Measurements from ENCODE around the gene FAM200B. TPM values are rescaled to one million over a fixed set of nuclear protein-coding genes. Genes with fewer than 3 reads are reported as not detected.

Gene FAM200B
- total RNA-seq, 1 donor from 2014 or later, result 58.3 TPM

DNA sequence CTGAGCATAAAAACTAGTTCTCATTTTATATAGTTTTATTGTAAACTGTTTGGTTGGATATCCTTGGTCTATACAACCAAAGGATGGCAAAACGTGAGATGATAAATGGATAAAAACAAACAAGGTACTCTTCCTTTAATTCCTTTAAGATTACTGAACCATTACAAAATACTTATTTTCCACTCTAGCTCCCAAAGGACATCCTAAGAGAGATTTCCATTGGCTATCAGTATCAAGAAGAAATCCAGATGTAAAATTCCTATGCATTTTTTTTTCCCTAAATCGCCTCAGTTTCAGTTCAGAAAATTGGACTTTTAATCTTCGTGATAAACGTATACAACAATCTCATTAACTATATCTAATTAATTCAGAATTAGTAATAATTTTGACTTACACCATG lies 28.8 kb upstream of the FAM200B start:
- Mint-ChIP-seq H3K27ac (no peak overlapping the region), H3K9me3 (peaks cover 4% of the 10 kb centered on the region), H3K4me3 (peak overlapping the region; percentile 97), H3K4me1 (peaks cover 39% of the 10 kb centered on the region), H3K36me3 (peaks cover 11% of the 10 kb centered on the region), H3K27me3 (ENCODE audit: insufficient read depth, low read depth) (peaks cover 2% of the 10 kb centered on the region)
- no peak for TF ChIP-seq EZH2 (IDR thresholded peaks at IDR 0.05)
- TF ChIP-seq EZH2phosphoT487 (IDR thresholded peaks at IDR 0.05), result no peak
- peaks cover 23% of the 10 kb centered on the region for H3K4me1 ChIP-seq
- peaks cover 18% of the 10 kb centered on the region for H4K20me1 ChIP-seq (ENCODE audit: low read depth)
- peaks cover 28% of the 10 kb centered on the region for H3F3A ChIP-seq (ENCODE audit: low read depth)
- H2AFZ ChIP-seq (replicated peaks), result no peak overlapping the region
- H3K9me3 ChIP-seq (ENCODE audit: low read depth), result no peaks in the 10 kb centered on the region
- no peaks in the 10 kb centered on the region for H3K36me3 ChIP-seq
- H3K4me3 ChIP-seq, result peak overlapping the region; percentile 93
- no peak overlapping the region for H3K27ac ChIP-seq
- H3K27me3 ChIP-seq, result no peaks in the 10 kb centered on the region
- DNase-seq (ENCODE audit: low spot score), result no peak
- H3K4me2 ChIP-seq, result peak overlapping the region; percentile 79
- peaks cover 69% of the 10 kb centered on the region for H3K79me2 ChIP-seq (ENCODE audit: low read depth)
- H3K9ac ChIP-seq, result no peak overlapping the region

DNA sequence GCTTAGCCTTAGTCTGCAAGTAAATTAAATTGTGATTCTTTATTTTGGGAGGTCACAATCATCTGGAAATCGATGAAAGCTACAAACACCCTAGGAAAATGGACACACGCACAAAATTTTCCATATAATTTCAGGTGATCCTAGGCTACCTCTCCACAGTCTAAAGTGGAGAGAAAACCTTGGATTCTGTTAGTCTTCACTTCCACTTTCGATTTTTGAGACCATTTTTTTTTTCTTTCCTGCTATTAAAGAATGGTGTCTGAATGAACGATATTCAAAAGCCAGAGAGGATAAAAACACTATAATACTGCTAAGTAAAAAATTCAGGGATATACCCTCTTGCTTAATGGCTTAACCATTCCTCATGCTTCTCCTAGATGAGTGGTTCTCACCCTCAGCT lies 28.2 kb upstream of the FAM200B start:
- Mint-ChIP-seq H3K4me3 (peak overlapping the region; percentile 97), H3K4me1 (peaks cover 41% of the 10 kb centered on the region), H3K9me3 (peaks cover 4% of the 10 kb centered on the region), H3K27me3 (ENCODE audit: insufficient read depth, low read depth) (peaks cover 2% of the 10 kb centered on the region), H3K36me3 (peaks cover 9% of the 10 kb centered on the region), H3K27ac (peak overlapping the region; percentile 98)
- no peak for DNase-seq (ENCODE audit: low spot score)
- no peak for TF ChIP-seq CTCF (IDR thresholded peaks at IDR 0.05)
- TF ChIP-seq EZH2 (IDR thresholded peaks at IDR 0.05), result no peak
- no peak for TF ChIP-seq EZH2phosphoT487 (IDR thresholded peaks at IDR 0.05)
- Histone ChIP-seq H3K4me3 (peak overlapping the region; percentile 93), H3K27me3 (no peaks in the 10 kb centered on the region), H3K9me3 (ENCODE audit: low read depth) (no peaks in the 10 kb centered on the region), H3F3A (ENCODE audit: low read depth) (peaks cover 33% of the 10 kb centered on the region), H3K36me3 (no peaks in the 10 kb centered on the region), H3K4me1 (peaks cover 23% of the 10 kb centered on the region), H2AFZ (replicated peaks) (no peak overlapping the region), H3K9ac (peak overlapping the region; percentile 73), H3K4me2 (peak overlapping the region; percentile 79), H3K79me2 (ENCODE audit: low read depth) (peaks cover 63% of the 10 kb centered on the region), H4K20me1 (ENCODE audit: low read depth) (peaks cover 18% of the 10 kb centered on the region), H3K27ac (no peak overlapping the region)

GRCh38 chr4:15653864-15654592 lies 27.6 kb upstream of the FAM200B start:
- Mint-ChIP-seq H3K27ac (peak overlapping the region; percentile 98), H3K36me3 (peaks cover 7% of the 10 kb centered on the region), H3K4me3 (peak overlapping the region; percentile 97), H3K4me1 (peaks cover 42% of the 10 kb centered on the region), H3K9me3 (peaks cover 2% of the 10 kb centered on the region), H3K27me3 (ENCODE audit: insufficient read depth, low read depth) (peaks cover 2% of the 10 kb centered on the region)
- peak overlapping the region; percentile 91 for H3K27ac ChIP-seq
- peak; percentile 16 for DNase-seq (ENCODE audit: low spot score)
- H2AFZ ChIP-seq (replicated peaks), result peak overlapping the region; percentile 31
- H4K20me1 ChIP-seq (ENCODE audit: low read depth), result peaks cover 18% of the 10 kb centered on the region
- peak overlapping the region; percentile 73 for H3K9ac ChIP-seq
- H3K4me2 ChIP-seq, result peak overlapping the region; percentile 79
- peak overlapping the region; percentile 93 for H3K4me3 ChIP-seq
- TF ChIP-seq CTCF (IDR thresholded peaks at IDR 0.05) (no peak), EZH2phosphoT487 (IDR thresholded peaks at IDR 0.05) (no peak), EZH2 (IDR thresholded peaks at IDR 0.05) (no peak)
- peaks cover 23% of the 10 kb centered on the region for H3K4me1 ChIP-seq
- H3F3A ChIP-seq (ENCODE audit: low read depth), result peaks cover 34% of the 10 kb centered on the region
- peaks cover 57% of the 10 kb centered on the region for H3K79me2 ChIP-seq (ENCODE audit: low read depth)
- H3K9me3 ChIP-seq (ENCODE audit: low read depth), result no peaks in the 10 kb centered on the region
- no peaks in the 10 kb centered on the region for H3K36me3 ChIP-seq
- no peaks in the 10 kb centered on the region for H3K27me3 ChIP-seq

All from neural progenitor cell (in vitro differentiated cells).